Peyer's patch (tissue), 4 donors: ENCODE data around the gene ATP6V0A1.

Source experiments
- POLR2A ChIP-seq, 2 donors: fragments of 450-650 bp; IDR thresholded peaks; one replicate each; pipeline ENCODE4 v1.5.1; 2017; ENCODE audit warnings: antibody characterized with exemption in 2 of 2, mild to moderate bottlenecking in 2 of 2, moderate library complexity in 2 of 2
- TF ChIP-seq, protein P1 (sequence below), 6 experiments: fragments of 450-650 bp in 4 of 6; fragments of 200-600 bp in 2 of 6; sonication (generic) in 1 of 6; IDR thresholded peaks; one replicate each; pipeline ENCODE4 v1.5.1; 2017 to 2019; ENCODE audit warnings: antibody characterized with exemption in 6 of 6, mild to moderate bottlenecking in 3 of 6, moderate library complexity in 1 of 6

GRCh38 chr17:42548070-42548837, 89.6 kb downstream of the ATP6V0A1 start:
- TF ChIP-seq, protein P1, sequence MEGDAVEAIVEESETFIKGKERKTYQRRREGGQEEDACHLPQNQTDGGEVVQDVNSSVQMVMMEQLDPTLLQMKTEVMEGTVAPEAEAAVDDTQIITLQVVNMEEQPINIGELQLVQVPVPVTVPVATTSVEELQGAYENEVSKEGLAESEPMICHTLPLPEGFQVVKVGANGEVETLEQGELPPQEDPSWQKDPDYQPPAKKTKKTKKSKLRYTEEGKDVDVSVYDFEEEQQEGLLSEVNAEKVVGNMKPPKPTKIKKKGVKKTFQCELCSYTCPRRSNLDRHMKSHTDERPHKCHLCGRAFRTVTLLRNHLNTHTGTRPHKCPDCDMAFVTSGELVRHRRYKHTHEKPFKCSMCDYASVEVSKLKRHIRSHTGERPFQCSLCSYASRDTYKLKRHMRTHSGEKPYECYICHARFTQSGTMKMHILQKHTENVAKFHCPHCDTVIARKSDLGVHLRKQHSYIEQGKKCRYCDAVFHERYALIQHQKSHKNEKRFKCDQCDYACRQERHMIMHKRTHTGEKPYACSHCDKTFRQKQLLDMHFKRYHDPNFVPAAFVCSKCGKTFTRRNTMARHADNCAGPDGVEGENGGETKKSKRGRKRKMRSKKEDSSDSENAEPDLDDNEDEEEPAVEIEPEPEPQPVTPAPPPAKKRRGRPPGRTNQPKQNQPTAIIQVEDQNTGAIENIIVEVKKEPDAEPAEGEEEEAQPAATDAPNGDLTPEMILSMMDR (IDR thresholded peaks at IDR 0.05): peak; percentile 21 to 79 (median 64)
- TF ChIP-seq POLR2A (IDR thresholded peaks at IDR 0.05): no peak
